CD4-positive, alpha-beta T cell treated with Interleukin-21 for 1 hour (primary cell): ENCODE results near the gene GPI.
A peak's percentile ranks its signal among the peaks of the same experiment; 100 is the strongest.
"Not testable (repeated sequence)": the region's sequence is repeated elsewhere in the genome, so short reads cannot be mapped to it uniquely, and the experiment has no call there.

Source experiments
- DNase-seq: peaks from one replicate; pipeline ENCODE4 v3.0.0-alpha.2; 2020

Gene GPI

DNA sequence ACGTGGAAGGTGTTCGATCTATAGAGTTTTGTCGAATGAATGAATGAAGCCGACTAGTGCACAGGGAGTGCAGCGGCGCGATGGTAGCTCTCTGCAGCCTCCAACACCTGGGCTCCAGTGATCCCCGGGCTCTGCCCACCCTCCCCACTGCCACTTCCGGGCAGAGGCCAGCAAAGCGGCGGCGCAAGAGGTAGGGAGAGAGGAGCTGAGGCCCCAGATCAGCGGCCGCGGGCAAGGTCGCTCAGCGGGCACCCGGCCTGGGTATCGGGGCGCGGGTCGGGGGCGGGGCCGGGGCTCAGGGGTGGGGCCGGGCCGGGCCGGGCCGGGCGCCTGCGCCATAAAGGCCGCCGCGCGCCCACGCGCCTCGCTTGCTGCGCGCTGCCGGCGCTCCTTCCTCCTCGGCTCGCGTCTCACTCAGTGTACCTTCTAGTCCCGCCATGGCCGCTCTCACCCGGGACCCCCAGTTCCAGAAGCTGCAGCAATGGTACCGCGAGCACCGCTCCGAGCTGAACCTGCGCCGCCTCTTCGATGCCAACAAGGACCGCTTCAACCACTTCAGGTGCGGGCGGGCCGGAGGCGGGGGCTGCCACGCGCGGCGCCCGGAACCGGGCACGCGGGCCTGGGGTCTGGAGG, at the start of gene GPI:
GPI (plus strand) TSS at position 367 of the 633 bp plus-strand sequence; CDS start at position 438, 71 bp downstream.
- peak; percentile 64 for DNase-seq

DNA sequence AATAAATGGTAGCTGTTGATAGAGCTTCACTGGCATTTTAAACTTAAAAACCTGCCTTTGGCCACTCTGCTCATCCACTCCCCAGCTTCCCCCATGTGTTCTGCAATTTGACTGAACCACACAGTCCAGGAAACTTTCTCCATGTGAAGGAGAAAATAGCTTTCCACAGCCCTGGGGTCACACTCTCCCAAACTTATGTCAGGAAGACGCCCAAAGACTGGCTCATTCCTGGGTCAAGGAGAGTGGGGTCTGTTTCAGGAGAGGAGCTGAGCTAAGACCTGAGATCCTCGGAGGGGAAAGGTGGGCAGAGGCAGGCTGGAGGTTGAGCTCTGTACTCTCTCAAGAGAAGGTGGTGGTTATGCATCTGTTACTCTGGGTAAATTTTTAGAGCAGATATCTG, 48.7 kb upstream of the GPI start:
- DNase-seq: no peak

DNA sequence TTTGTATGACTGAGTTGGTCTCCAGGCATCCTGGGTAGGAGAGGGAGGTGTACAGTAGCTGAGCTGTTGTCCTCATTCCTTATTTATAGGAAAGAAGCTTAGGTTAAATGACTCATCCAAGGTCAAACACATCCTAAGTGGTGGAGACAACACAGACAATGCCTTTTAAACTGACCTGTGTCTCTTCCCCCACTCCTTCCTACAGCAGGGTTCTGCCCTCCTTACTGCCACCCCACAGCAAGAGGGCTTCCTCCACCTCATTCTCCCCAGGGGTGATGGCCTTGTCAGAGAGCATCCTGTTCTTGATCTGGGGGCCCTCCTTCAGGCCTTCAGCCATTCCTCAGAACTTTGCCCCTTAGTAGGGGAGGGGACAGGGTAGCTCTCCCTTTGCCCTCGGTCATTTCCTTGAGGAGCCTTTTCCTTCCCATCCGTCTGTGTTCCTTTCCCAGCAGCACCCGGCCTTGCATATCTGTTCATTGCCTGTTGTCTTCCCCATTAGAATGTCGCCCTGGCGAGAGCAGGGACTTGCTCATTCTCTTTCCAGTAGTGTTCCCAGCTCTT, 48.2 kb upstream of the GPI start:
- DNase-seq: no peak

DNA sequence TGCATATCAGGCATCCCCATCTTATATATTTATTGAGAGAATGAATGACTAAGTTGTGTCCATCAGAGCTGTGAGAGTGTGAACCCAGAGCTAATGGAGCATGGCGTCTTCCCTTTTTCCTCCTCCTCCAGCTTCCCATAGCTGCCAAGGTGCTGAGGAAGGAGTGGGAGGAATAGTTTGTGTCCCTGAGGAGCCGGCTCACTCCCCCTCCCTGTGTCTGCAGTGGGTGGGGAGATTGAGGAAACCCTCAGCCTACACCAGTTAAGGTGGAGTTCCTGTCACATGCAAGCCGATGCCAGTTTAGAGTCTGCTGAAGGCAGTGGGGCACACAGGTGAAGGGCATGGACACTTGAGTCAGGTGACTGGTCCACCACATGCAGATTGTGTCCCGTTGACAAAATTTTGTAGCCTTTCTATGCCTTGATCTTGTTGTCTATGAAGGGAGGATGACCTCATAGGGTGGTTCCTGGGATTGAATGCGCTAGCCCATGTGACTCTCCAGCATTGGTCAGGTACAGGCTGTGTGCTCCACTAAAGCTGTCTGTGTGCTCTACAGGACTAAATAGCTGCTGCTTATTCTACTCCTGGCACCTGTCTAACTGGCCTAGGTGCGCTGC, 47.6 kb upstream of the GPI start:
- DNase-seq: peak; percentile 40

DNA sequence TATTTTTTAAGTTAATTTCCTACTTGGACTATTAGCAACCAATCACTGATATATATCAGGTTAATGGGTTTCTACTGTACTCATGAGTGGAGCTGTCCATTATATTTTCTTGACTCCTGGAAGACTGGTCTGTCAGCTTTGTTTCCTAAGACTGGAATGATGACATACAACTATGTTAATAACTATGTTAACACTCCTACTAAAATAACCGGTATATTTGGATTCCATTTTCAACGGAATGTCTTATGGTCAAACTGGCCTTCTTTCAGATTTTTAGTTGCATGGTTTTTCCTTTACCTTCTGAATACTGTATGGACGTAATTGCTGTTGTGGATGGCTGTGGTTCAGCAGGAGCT, 45.8 kb upstream of the GPI start:
- DNase-seq: no peak

DNA sequence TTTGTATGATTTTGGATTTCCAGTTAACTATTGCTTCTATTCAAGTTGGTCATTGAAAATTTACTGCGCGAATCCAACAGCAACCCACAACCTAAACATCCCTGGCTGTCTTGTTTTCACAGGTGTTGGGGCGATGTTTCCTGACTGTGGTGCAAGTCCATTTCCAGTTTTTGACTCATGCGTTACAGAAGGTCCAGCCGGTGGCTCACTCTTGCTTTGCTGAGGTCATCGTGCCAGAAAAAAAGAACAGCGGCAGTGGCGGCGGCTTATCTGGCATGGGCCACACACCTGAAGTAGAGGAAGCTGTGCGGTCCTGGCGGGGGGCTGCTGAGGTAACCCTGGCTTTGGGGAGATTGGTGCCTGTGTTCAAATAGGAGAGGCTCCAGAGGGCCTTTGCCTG, 45.2 kb upstream of the GPI start:
- DNase-seq: no peak

DNA sequence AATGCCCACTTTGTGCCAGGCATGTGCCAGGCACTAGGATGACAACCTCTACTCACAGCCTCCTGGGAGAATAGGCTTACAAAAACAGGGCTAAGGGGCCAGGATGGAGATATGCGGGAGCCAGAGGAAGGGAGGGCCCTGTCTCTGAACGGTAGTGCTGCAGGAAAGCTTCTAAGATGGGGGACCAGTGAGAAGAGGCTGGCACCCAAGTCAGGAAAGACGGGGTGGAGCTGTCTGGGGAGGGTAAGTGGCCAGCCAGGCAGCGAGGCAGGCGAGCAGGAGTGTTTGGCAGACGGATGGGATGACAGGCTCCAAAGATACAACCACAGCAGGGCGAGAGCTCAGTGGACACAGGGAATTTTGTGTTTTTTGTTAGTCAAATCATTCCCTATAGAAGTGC, 44.7 kb upstream of the GPI start:
- no peak for DNase-seq

DNA sequence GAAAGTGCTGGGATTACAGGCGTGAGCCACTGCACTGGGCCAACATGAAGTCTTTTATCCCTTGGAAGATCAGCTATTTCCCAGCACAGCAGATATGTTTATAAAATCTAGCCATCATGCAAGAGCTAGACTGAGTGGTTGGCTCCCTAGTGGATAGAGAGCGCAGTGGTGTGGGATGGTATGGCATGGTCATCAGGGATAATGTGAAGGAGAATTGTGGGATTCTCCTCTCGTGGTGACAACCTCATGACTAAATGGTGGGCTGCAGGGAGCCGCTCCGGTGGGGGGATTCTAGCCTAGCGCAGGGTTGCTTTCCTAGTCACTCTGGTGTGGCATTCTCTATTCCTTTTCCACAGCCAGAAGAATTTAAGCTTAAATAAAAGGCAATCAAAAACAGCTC, 43.3 kb upstream of the GPI start:
- DNase-seq: no peak

DNA sequence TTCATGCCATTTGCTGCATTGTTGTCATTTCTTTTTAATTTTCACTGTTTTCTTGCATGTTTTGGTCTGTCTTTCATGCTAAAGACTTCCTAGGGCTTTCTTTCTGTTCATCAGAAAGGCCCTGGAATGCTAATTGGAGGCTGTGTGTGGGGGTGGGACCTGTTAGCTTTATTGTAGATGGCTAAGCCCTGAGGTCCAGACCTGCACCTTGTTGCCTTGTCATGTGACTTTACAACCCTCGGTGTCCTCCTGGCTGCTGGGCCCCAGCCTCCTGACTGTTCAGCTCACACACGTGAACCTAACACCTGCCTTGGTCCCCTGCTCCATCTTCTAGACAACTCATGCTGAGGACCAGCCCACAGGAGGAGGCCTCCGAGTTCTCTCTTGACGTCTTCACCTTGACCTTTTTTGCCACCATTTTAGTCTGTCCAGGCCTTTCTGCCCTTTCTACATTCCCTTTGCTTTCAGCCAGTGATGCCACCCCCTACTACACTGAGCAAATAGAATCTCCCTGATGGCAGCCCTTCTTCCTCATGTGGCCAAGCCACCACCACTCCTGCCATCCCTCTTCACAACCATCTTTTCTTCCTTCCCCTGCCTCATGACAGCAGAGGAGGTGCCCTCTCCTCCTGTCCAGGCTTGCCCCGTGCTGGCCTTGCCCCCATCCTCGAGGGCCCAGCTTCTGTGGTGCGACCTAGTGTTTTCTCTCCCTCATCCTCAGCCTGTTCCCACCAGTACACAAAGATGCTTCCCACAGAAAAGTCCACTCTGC, 41.4 kb upstream of the GPI start:
- no peak for DNase-seq

DNA sequence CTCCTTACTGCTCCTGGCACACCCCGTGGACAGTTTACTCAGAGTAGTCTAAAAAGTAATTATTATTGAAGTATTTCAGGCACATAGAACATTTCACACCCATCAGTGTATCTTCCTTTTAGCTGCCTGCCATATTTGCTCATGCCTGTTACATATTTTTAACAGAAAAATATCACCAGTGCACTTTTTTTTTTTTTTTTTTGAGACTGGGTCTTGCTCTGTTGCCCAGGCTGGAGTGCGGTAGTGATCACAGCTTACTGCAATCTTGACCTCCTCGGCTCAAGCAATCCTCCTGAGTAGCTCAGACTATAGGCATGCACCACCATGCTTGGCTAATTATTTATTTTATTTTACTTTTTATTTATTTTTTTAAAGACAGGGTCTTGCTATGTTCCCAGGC, 40.7 kb upstream of the GPI start:
- DNase-seq: no peak

DNA sequence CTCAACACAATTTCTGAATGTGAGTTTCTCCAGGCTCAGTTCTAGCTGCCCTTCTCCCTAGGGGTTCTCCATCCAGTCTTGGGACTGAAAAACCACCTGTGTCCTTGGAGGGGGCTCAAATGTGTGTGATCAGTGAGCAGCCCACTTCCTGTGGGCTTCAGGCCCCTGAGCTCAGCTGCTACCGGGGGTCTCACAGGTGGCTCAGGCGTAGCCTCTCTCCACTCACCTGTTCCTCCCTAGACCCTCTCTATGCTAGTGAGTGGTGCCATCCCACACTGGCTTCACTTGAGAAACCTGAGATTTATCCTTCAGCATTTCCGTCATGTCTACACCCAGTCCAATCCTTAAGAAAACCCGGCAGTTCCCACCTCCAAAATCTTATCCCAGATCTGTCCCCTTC, 39.8 kb upstream of the GPI start:
- no peak for DNase-seq

DNA sequence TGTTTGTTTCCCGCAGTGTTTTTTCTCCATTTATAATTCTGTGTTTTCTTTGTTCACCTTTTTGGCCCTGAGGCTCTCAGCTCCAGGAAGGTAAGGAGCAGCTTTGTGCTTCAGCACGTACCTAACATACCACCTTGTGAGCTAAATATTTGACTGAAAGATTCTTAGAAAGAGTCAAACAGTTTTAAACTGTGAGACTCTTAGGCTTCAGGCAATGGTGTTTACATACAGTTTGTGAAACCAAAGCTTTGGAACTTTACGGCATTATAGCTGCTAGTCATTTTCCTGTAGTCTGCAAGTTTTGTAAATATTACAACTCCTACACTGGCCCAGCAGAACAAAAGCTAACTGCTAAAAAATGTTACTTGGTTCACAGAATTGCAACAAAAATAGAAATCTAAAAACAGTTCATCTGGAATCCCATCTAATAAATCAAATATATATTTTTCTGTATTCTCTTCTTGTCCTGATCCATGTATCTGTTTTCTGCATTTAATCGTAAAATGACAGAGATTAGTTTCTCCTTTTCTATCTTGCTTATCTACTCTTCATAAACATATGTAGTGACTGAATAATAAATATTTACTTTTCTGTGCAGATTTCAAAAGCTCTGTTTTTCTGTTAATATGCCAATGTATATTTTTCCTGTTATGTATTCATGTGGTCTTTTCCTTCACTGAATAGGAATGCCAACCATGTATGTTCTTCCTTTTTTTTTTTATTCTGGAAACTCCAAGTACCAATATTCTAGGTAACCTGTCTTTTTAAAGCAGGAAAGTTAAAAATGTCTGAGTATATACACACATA, 38.8 kb upstream of the GPI start:
- DNase-seq: no peak

DNA sequence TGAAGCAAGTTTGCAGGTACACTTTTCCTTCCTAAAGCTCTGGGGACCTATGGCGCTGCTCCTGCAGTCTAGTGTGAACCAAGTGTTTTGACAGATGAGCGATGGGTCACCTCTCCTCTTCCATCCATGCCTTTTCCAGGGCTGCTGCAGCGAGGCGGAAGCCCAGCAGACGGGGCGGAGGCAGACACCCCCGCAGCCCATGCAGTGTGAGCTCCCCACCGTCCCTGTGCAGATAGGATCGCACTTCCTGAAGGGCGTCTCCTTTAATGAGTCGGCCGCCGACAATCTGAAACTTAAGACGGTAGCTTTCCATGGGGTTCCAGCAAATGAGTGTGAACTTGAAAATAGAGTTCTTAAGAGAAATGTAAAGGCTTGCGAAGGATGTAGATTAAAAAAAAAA, 37.1 kb upstream of the GPI start:
- DNase-seq: no peak

DNA sequence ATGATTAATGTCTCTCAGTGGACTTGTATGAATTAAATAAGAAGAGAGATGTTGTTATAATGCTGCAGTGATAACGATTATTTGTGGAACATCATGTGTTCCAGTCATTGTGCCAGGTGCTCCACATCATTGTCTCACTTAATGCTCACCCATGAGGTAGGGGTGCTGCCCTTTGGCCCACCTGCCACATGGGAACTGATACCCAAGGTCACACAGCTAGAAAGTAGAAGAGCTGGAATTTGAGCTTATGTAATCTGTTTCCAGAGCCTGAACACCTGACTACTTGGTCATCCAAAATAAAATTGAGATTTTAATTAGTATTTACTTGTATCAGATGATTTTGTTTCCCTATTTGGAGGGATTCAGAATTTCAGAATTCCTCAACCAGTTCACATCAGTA, 36.0 kb upstream of the GPI start:
- DNase-seq: no peak

DNA sequence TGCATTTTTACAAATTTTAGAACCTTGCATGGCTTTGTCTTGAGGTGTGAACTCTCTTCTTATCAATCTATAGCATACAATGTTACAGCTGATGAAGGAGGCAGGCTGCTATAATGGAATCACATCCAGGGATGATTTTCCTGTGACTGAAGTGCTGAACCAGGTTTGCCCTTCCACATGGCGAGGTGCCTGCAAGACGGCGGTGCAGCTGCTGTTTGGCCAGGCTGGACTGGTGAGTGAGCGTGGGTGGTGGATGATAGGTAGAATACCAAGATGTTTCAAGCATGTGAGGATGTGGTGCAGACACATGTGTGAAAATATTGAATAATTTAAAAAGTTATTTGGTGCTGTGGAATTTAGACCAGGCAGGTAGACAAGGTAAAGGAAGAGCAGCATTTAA, 34.9 kb upstream of the GPI start:
- DNase-seq: no peak

DNA sequence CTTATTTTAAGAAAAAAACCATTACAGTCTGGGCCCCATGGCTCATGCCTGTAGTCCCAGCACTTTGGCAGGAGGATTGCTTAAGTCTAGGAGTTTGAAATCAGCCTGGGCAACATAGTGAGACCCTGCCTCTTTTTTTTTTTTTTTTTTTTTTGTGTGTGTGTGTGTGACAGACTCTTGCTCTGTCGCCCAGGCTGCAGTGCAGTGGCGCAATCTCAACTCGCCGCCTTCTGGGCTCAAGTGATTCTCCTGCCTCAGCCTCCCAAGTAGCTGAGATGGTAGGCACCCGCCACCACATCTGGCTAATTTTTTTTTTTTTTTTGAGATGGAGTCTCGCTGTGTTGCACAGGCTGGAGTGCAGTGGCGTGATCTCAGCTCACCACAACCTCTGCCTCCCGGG, 34.4 kb upstream of the GPI start:
- DNase-seq: not testable (repeated sequence)

DNA sequence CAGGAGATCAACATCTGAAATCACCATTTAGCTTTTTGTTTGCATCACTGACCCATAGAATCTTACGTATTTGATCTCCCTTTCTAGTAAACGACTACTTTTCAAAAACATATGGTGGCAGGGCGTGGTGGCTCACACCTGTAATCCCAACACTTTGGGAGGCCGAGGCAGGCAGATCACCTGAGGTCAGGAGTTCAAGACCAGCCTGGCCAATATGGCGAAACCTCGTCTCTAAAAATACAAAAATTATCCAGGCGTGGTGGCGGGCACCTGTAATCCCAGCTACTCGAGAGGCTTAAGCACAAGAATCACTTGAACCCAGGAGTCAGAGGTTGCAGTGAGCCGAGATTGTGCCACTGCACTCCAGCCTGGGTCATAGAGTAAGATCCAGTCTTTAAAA, 33.4 kb upstream of the GPI start:
- DNase-seq: not testable (repeated sequence)

DNA sequence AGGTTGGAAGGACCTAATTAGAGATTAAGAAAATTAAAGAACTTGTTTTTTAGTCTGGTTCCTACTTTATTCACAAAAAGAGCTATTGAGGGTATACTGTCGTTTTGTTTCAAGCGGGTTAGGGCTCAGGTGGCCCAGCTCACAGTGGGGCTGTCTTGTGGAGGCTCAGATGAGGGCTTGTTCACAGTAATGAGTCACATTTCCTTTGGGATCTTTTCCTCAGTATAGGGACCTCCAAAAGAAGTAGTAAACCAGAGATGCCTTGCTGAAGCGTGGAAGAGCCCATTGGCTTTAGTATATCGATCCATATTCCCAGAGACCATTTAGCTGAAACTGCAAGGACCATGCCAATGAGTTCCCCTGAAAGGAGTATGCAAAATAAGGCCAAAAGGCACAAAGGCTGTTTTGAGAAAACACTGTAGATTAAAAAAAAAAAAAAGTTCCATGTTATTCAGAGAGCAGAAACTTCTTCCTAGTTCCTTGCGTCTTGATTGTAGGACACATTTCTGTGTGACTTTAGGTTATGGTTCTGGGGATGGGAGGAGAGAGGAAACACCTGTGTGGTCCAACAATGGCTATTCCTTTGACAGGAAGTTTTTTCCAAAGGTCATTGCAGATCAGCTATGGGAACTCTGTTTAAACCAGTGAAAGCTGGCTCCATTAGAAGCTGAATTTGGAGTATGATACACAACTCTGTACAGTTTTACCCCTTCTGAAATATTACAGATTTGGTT, 32.8 kb upstream of the GPI start:
- DNase-seq: no peak

DNA sequence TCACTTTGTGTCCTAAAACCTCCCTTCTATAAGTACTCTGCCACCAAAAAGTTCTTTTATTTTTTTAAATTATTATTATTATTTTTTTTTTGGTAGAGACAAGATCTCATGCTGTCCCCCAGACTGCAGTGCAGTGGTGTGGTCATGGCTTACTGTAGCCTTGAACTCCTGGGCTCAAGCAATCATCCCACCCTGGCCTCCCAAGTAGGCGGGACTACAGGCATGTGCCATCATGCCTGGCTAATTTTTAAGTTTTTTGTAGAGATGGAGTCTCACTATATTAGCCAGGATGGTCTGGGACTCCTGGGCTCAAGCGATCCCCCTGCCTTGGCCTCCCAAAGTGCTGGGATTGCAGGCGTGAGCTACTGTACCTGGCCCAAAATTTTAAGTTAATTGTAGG, 29.1 kb upstream of the GPI start:
- no peak for DNase-seq

DNA sequence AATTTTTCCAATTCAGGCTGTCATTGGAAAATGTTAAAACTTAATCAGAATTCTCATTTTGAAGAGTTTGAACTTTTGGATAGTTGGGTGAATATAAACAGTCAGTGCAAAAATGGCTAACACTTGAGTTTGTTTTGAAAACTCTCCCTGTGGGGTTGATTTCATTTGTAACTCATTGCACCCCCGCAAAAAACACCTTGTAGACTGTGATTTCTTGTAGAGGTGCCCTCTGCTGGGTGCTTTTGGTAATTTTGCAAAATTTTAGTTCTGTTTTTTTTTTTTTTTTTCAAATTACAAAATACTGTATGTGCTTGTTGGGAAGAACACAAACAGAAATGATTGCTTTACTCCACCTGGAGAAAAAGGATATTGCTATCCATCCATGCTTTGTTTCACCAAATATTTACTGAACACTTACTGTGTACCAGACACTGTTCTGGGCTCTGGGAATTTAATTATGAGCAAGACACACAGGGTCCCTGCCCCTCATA, 28.2 kb upstream of the GPI start:
- peak; percentile 63 for DNase-seq

DNA sequence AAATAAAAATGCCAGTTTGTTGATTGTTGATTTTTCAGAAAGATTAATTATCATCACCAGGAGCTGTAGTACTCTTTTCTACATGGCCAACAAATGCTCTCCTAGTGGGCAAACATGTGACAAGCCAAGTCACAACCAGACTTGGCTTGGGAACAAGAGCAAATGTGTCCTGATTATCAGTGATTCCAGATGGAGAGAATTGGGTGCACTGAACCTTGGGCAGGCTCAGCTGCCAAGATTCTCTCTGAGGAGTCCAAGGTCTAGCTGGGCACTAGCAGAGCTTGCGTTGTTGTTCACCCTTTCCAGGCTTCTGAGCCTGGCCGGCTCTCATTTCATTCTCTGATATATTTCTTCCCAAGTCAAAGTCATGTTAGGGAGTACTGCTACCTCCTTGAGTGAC, 27.3 kb upstream of the GPI start:
- DNase-seq: no peak

DNA sequence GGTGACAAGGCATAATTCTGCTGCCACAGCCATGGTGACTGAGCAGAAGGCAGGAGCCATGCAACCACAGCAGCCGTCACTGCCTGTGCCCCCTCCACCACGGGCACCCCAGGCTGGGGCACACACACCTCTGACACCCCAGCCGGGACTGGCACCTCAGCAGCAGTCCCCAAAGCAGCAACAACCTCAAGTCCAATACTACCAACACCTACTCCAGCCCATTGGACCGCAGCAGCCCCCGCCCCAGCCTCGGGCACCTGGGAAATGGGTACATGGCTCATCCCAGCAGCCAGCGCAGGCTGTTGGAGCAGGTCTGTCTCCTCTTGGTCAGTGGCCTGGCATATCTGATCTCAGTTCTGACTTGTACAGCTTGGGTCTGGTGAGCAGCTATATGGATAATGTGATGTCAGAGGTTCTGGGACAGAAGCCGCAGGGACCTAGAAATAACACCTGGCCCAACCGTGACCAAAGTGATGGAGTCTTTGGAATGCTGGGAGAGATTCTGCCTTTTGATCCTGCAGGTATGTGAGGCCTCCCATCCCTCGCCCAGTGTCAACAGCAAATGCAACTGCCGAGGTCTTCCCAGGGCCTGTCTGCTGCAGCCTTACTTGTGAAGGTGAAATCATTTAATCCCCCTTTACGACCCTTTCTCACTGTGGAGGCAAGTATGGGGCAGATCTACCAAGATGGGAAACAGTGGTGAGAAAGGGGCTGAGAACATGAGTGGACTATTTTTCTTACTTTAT, 22.9 kb upstream of the GPI start:
- DNase-seq: no peak
